ENCODE results near the gene MICOS13. TPM values are rescaled to one million over a fixed set of nuclear protein-coding genes. Genes with fewer than 3 reads are reported as not detected.

The MICOS13 gene
- total and polyA plus RNA-seq, 2 donors (not counting 3 experiments of a cell fraction or from before 2014, with no cell fraction given), result 55.3 to 86.1 TPM

- Histone ChIP-seq H3K4me2 (ENCODE audit: insufficient read depth, low read length) (peak overlapping the region; percentile 29), H3K4me3 (replicated peaks in 1 of 3; ENCODE audit: insufficient read depth in 1 of 3, low read depth in 1 of 3, low read length in 3 of 3) (peak overlapping the region in 2 of 3 experiments; percentile 31 to 78), H3K36me3 (ENCODE audit: control insufficient read depth in 2 of 2, extremely low read depth in 1 of 2, insufficient read depth in 2 of 2, low read length in 2 of 2) (peaks cover 8 to 45% of the 10 kb centered on the region in 2 experiments), H3K27me3 (ENCODE audit: control insufficient read depth in 2 of 2, insufficient read depth in 2 of 2, low read length in 2 of 2) (no peaks in the 10 kb centered on the region), H3K27ac (ENCODE audit: insufficient read depth, low read depth, low read length) (no peak overlapping the region), H4K20me1 (replicated peaks; ENCODE audit: control insufficient read depth, extremely low read depth, insufficient read depth, low read length) (no peaks in the 10 kb centered on the region), H3K9ac (replicated peaks; ENCODE audit: extremely low read depth, insufficient read depth, low read length) (peak overlapping the region; percentile 8), H2AFZ (ENCODE audit: low read depth, low read length) (no peak overlapping the region), H3K9me3 (replicated peaks; ENCODE audit: control insufficient read depth, insufficient read depth, low read length) (no peaks in the 10 kb centered on the region), H3K9me1 (replicated peaks; ENCODE audit: control insufficient read depth, extremely low read depth, insufficient read depth, low read length) (no peaks in the 10 kb centered on the region), H3K79me2 (ENCODE audit: control insufficient read depth, insufficient read depth, low read length) (peaks cover 52% of the 10 kb centered on the region), H3K4me1 (ENCODE audit: control insufficient read depth, extremely low read depth, insufficient read depth, low read length) (peaks cover 8% of the 10 kb centered on the region)
- dilution Hi-C loops (cut with MboI; ENCODE audit: extremely low pct_ligation_motif_present, low sequenced_read_pairs) (no loop called here), intact Hi-C loops (cut with micrococcal nuclease) (no loop called here)
- ChIA-PET POLR2A (interaction anchor here (1.6 kb wide), 1 partner anchor 16 kb away, joined by 6 read pairs; no protein-coding TSS in a partner anchor), CTCF (interaction anchor here (1.0 to 1.4 kb wide), 4 partner anchors 17 to 28 kb away, joined by 3 to 9 read pairs (median 4); partner anchors contain the start of genes CATSPERD and LONP1)
- FAIRE-seq, result no peak
- no TSS peak for BruUV-seq (replicated peaks)
- no peak for TF ChIP-seq EZH2 (IDR thresholded peaks at IDR 0.05; ENCODE audit: borderline replicate concordance, low read depth, low read length, severe bottlenecking)
- peak; percentile 4 for TF ChIP-seq POLR2A (IDR thresholded peaks at IDR 0.05; ENCODE audit: low read depth, low read length)
- DNase-seq (ENCODE audit: low read depth, low spot score), result no peak
Observed at GRCh38 chr19:5691822-5692722, 11.8 kb upstream of the MICOS13 start.

DNA sequence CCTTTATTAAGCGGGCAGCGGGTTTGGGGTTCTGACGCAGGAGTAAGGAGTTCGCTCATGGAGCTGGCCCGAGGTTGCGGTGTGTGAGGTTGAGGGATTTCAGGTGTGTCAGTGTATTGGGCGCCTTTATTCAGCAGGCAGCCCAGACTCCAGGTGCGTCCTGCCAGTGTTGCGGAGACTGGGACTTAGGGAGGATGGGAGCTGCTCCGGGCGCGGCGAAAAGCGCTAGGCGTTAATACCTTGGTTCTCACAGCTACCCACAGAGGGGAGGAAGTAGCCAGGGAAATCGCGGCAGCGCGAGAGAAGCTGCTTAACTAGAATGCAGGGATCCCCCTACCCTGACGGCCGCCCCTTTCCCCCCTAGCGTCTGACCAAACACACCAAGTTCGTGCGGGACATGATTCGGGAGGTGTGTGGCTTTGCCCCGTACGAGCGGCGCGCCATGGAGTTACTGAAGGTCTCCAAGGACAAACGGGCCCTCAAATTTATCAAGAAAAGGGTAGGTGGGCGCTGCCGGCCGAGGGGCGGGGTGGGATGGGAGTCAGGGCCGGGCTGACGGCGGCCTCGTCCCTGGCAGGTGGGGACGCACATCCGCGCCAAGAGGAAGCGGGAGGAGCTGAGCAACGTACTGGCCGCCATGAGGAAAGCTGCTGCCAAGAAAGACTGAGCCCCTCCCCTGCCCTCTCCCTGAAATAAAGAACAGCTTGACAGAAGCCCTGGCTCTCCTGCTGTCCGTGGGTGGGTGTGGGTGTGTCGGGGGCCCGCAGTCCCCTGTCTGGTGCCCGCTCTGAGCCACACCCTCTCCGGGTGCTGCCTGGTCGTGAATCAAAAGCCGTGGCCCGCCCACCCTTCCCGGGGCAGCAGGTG, 10.9 kb upstream of the MICOS13 start:
- H3K9ac ChIP-seq (replicated peaks; ENCODE audit: extremely low read depth, insufficient read depth, low read length), result peak overlapping the region; percentile 81
- TF ChIP-seq POLR2A (IDR thresholded peaks at IDR 0.05; ENCODE audit: low read depth, low read length), result peak; percentile 51
- TF ChIP-seq FOS (IDR thresholded peaks at IDR 0.05; ENCODE audit: borderline replicate concordance, insufficient read depth, low read length), result no peak
- H4K20me1 ChIP-seq (replicated peaks; ENCODE audit: control insufficient read depth, extremely low read depth, insufficient read depth, low read length), result no peaks in the 10 kb centered on the region
- H3K27me3 ChIP-seq (ENCODE audit: control insufficient read depth in 2 of 2, insufficient read depth in 2 of 2, low read length in 2 of 2), result no peaks in the 10 kb centered on the region
- H3K9me3 ChIP-seq (replicated peaks; ENCODE audit: control insufficient read depth, insufficient read depth, low read length), result no peaks in the 10 kb centered on the region
- peak; percentile 78 for FAIRE-seq
- no peak overlapping the region for H2AFZ ChIP-seq (ENCODE audit: low read depth, low read length)
- H3K27ac ChIP-seq (ENCODE audit: insufficient read depth, low read depth, low read length), result peak overlapping the region; percentile 79
- DNase-seq (ENCODE audit: low read depth, low spot score), result peak; percentile 60
- POLR2A ChIA-PET, result interaction anchor here (0.8 to 1.6 kb wide), 5 partner anchors 9 to 137 kb away, joined by 3 to 6 read pairs (median 3); partner anchors contain the start of genes CATSPERD and LONP1
- CTCF ChIA-PET, result interaction anchor here (1.0 to 1.6 kb wide), 5 partner anchors 18 to 29 kb away, joined by 3 to 9 read pairs (median 3); partner anchors contain the start of genes CATSPERD and LONP1
- H3K79me2 ChIP-seq (ENCODE audit: control insufficient read depth, insufficient read depth, low read length), result peaks cover 52% of the 10 kb centered on the region
- H3K4me2 ChIP-seq (ENCODE audit: insufficient read depth, low read length), result peak overlapping the region; percentile 29
- dilution Hi-C loops (cut with MboI; ENCODE audit: extremely low pct_ligation_motif_present, low sequenced_read_pairs), result no loop called here
- H3K4me1 ChIP-seq (ENCODE audit: control insufficient read depth, extremely low read depth, insufficient read depth, low read length), result peaks cover 8% of the 10 kb centered on the region
- H3K9me1 ChIP-seq (replicated peaks; ENCODE audit: control insufficient read depth, extremely low read depth, insufficient read depth, low read length), result no peaks in the 10 kb centered on the region
- TSS peak; percentile 54 for BruUV-seq (replicated peaks)
- peaks cover 8 to 40% of the 10 kb centered on the region in 2 experiments for H3K36me3 ChIP-seq (ENCODE audit: control insufficient read depth in 2 of 2, extremely low read depth in 1 of 2, insufficient read depth in 2 of 2, low read length in 2 of 2)
- H3K4me3 ChIP-seq (replicated peaks in 1 of 3; ENCODE audit: insufficient read depth in 1 of 3, low read depth in 1 of 3, low read length in 3 of 3), result peak overlapping the region; percentile 74 to 87 (median 78)
- intact Hi-C loops (cut with micrococcal nuclease), result loop anchor here (1.0 kb wide), 3 partner anchors 11 to 103 kb away; partner anchors contain the start of genes CATSPERD, LONP1 and MICOS13
